H9 (cell line): ENCODE data around the gene PLIN4. TPM values are rescaled to one million over a fixed set of nuclear protein-coding genes. Genes with fewer than 3 reads are reported as not detected.
"Not testable (repeated sequence)": the region's sequence is repeated elsewhere in the genome, so short reads cannot be mapped to it uniquely, and the experiment has no call there.

ENCODE experiments used
- DNase-seq: peaks from one replicate; pipeline ENCODE4 v3.0.0-alpha.2; 2017
- H2AFZ ChIP-seq: one replicate; pipeline ENCODE4 v1.6.1; 2013; ENCODE audit warnings: mild to moderate bottlenecking, low read length, control low read depth, moderate library complexity
- H2AK5ac ChIP-seq: 2 replicates; pipeline ENCODE4 v1.6.1; 2013; ENCODE audit warnings: low read length, control low read depth, mixed read lengths; ENCODE audit not compliant: insufficient read length
- H2BK120ac ChIP-seq: one replicate; pipeline ENCODE4 v1.6.1; 2013; ENCODE audit warnings: low read depth, mild to moderate bottlenecking, low read length, control low read depth, inconsistent platforms; ENCODE audit not compliant: poor library complexity, severe bottlenecking
- H2BK12ac ChIP-seq: 2 replicates; pipeline ENCODE4 v1.6.1; 2013; ENCODE audit warnings: low read length, control low read depth, mixed read lengths, low read depth; ENCODE audit not compliant: insufficient read length
- H2BK15ac ChIP-seq: 2 replicates; pipeline ENCODE4 v1.6.1; 2013; ENCODE audit warnings: low read depth, low read length, control low read depth
- H2BK20ac ChIP-seq: one replicate; pipeline ENCODE4 v1.6.1; 2013; ENCODE audit warnings: low read depth, mild to moderate bottlenecking, low read length, control low read depth, inconsistent platforms; ENCODE audit not compliant: poor library complexity, severe bottlenecking
- H2BK5ac ChIP-seq: 2 replicates; pipeline ENCODE4 v1.6.1; 2013; ENCODE audit warnings: low read length, control low read depth, mixed read lengths; ENCODE audit not compliant: insufficient read length
- H3K14ac ChIP-seq: 2 replicates; pipeline ENCODE4 v1.6.1; 2013; ENCODE audit warnings: low read length, control low read depth; ENCODE audit not compliant: insufficient read depth
- H3K18ac ChIP-seq: 2 replicates; pipeline ENCODE4 v1.6.1; 2013; ENCODE audit warnings: low read depth, mild to moderate bottlenecking, mixed read lengths, low read length, control low read depth; ENCODE audit not compliant: insufficient read length
- H3K23ac ChIP-seq: 2 replicates; pipeline ENCODE4 v1.6.1; 2013; ENCODE audit warnings: low read length, control low read depth, mixed read lengths, low read depth; ENCODE audit not compliant: insufficient read length
- H3K23me2 ChIP-seq: 2 replicates; pipeline ENCODE4 v1.6.1; 2013; ENCODE audit warnings: low read depth, mild to moderate bottlenecking, mixed read lengths, low read length, control low read depth; ENCODE audit not compliant: insufficient read length, poor library complexity, severe bottlenecking
- H3K27ac ChIP-seq: 2 replicates; pipeline ENCODE4 v1.5.1; 2013; ENCODE audit warnings: low read length, control low read depth, mixed read lengths, low read depth; ENCODE audit not compliant: insufficient read length
- H3K27me3 ChIP-seq: 2 replicates; pipeline ENCODE4 v1.6.1; 2013; ENCODE audit warnings: low read length, control low read depth, inconsistent platforms; ENCODE audit not compliant: insufficient read depth
- H3K4ac ChIP-seq: 2 replicates; pipeline ENCODE4 v1.6.1; 2013; ENCODE audit warnings: low read depth, mild to moderate bottlenecking, control low read depth, inconsistent platforms, low read length, moderate library complexity
- H3K4me1 ChIP-seq: 2 replicates; pipeline ENCODE4 v1.6.1; 2013; ENCODE audit warnings: low read length, control low read depth, inconsistent platforms; ENCODE audit not compliant: insufficient read depth
- H3K4me2 ChIP-seq: 2 replicates; pipeline ENCODE4 v1.6.1; 2013; ENCODE audit warnings: low read length, control low read depth, mixed read lengths; ENCODE audit not compliant: insufficient read length, insufficient read depth
- H3K56ac ChIP-seq: 2 replicates; pipeline ENCODE4 v1.6.1; 2013; ENCODE audit warnings: low read depth, mild to moderate bottlenecking, mixed read lengths, low read length, control low read depth; ENCODE audit not compliant: insufficient read length
- H3K79me1 ChIP-seq: 2 replicates; pipeline ENCODE4 v1.6.1; 2013; ENCODE audit warnings: low read depth, mild to moderate bottlenecking, moderate library complexity, low read length, control low read depth, inconsistent platforms; ENCODE audit not compliant: insufficient read depth, poor library complexity, severe bottlenecking
- H3K79me2 ChIP-seq: 2 replicates; pipeline ENCODE4 v1.6.1; 2013; ENCODE audit warnings: low read length, control low read depth, inconsistent platforms; ENCODE audit not compliant: insufficient read depth
- H3K9ac ChIP-seq: 2 replicates; pipeline ENCODE4 v1.6.1; 2013; ENCODE audit warnings: low read length, control low read depth, mixed read lengths; ENCODE audit not compliant: insufficient read length; ENCODE audit errors: extremely low read depth
- H3K9me3 ChIP-seq: one replicate; pipeline ENCODE4 v1.6.1; 2013; ENCODE audit warnings: low read depth, low read length, inconsistent platforms; ENCODE audit not compliant: control insufficient read depth
- H3T11ph ChIP-seq: one replicate; pipeline ENCODE4 v1.6.1; 2013; ENCODE audit warnings: mild to moderate bottlenecking, low read length, control low read depth, inconsistent platforms
- H4K20me1 ChIP-seq: one replicate; pipeline ENCODE4 v1.6.1; 2013; ENCODE audit not compliant: control insufficient read depth, insufficient read length, insufficient read depth
- H4K5ac ChIP-seq: 2 replicates; pipeline ENCODE4 v1.6.1; 2013; ENCODE audit warnings: low read depth, mild to moderate bottlenecking, mixed read lengths, low read length, control low read depth; ENCODE audit not compliant: insufficient read length
- H4K8ac ChIP-seq: replicated peaks from 2 replicates; pipeline ENCODE4 v1.6.1; 2013; ENCODE audit warnings: low read length, control low read depth, mixed read lengths, low read depth; ENCODE audit not compliant: insufficient read length
- H4K91ac ChIP-seq: 2 replicates; pipeline ENCODE4 v1.6.1; 2013; ENCODE audit warnings: low read depth, mild to moderate bottlenecking, moderate library complexity, mixed read lengths, low read length, control low read depth; ENCODE audit not compliant: insufficient read length
- H3K27ac Mint-ChIP-seq, 3 experiments: 2 replicates in 2 of 3; 3 replicates in 1 of 3; pipeline ENCODE4 v1.8.0; 2020 to 2021; ENCODE audit warnings: mixed read lengths in 3 of 3, mild to moderate bottlenecking in 1 of 3, moderate library complexity in 1 of 3
- H3K27me3 Mint-ChIP-seq: 2 replicates; pipeline ENCODE4 v1.8.0; 2021; ENCODE audit warnings: low read depth, mild to moderate bottlenecking, moderate library complexity, mixed read lengths
- H3K36me3 Mint-ChIP-seq, 3 experiments: 2 replicates in 2 of 3; 3 replicates in 1 of 3; pipeline ENCODE4 v1.8.0; 2020 to 2021; ENCODE audit warnings: low read depth in 3 of 3, mixed read lengths in 3 of 3; ENCODE audit not compliant: insufficient read depth in 1 of 3
- H3K4me1 Mint-ChIP-seq, 2 experiments: 2 replicates each; pipeline ENCODE4 v1.8.0; 2020; ENCODE audit warnings: mixed read lengths in 2 of 2
- H3K4me3 Mint-ChIP-seq, 2 experiments: 2 replicates in 1 of 2; 3 replicates in 1 of 2; pipeline ENCODE4 v1.8.0; 2020 to 2021; ENCODE audit warnings: mild to moderate bottlenecking in 2 of 2, mixed read lengths in 2 of 2, moderate library complexity in 1 of 2
- H3K9me3 Mint-ChIP-seq, 2 experiments: 2 replicates in 1 of 2; 3 replicates in 1 of 2; pipeline ENCODE4 v1.8.0; 2020; ENCODE audit warnings: mild to moderate bottlenecking in 2 of 2, mixed read lengths in 2 of 2, moderate library complexity in 1 of 2
- CTCF ChIP-seq: fragments of 200-600 bp; sonication (generic); conservative IDR thresholded peaks from 3 replicates; pipeline ENCODE4 v1.8.0; 2021; ENCODE audit warnings: antibody characterized with exemption, mild to moderate bottlenecking
- WGBS: extraction: QIAGEN DNeasy Blood & Tissue Kit; methylation state at CpG from one replicate; pipeline ENCODE4 v1.1.7; 2013; ENCODE audit warnings: missing lambda C conversion rate, low lambda C conversion rate, mixed read lengths; ENCODE audit not compliant: insufficient read length; ENCODE audit errors: extremely low coverage; 5-methylcytosine and 5-hydroxymethylcytosine counted together
- total RNA-seq: library from RNA; stranded (reverse); gene quantifications from 2 replicates; pipeline ENCODE4 v1.2.1, GENCODE V29; 2021

The PLIN4 gene
- total RNA-seq, 1 experiment from 2014 or later, result 1.1 TPM

DNA sequence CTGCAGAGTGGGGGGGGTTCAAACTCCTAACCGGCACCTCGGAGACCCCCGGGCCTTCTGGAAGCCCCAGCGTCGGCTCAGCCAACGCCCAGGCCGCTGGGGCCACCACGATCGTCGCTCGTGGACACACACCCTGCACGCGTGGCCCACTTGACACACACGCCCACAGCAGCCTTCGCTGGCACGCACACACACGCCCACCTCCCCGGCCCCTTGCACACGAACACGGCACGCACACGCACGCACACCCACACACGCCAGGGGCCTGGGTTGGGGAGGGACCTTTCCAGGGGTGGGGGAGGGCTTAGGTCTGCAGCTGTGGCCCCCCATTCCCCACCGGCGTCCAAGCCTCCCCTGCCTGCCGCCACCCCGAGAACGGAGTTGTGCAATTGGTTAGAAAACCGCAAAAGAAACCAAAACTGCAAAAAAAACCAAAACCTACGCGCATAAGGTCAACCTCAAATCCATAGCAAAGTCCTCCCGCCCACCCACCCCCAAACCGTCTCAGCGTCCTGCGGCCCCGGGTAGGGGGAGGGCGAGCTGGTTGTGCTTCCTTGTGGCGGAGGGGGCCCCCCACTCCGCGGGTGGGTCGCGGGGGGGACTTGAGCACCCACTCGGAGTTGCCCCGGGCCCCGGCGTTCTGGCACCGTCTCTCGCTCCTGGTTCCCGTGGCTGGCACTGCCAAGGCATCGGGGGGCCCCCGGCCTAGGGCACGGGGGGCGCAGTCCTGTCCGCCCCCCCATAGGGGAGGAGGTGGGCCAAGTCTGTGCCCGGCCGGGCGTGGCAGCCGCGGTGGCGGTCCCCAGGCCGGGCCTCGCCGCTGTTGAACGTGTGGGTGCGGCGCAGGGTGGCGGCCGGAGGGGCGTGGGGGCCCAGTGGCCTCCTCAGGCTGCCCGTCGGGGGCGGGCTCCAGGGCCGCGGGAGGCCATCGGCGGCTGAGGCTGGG lies 24.9 kb upstream of the PLIN4 start:
- Histone ChIP-seq H3K4me1 (no peaks in the 10 kb centered on the region), H3K9me3 (no peaks in the 10 kb centered on the region), H3K9ac (no peak overlapping the region), H3K56ac (no peak overlapping the region), H2AK5ac (no peak overlapping the region), H2BK5ac (no peak overlapping the region), H3K27me3 (no peaks in the 10 kb centered on the region), H2BK15ac (no peak overlapping the region), H4K5ac (no peak overlapping the region), H3T11ph (no peak overlapping the region), H3K4me2 (no peak overlapping the region), H4K8ac (no peak overlapping the region), H4K91ac (no peak overlapping the region), H4K20me1 (no peaks in the 10 kb centered on the region), H2BK20ac (no peak overlapping the region), H2AFZ (no peak overlapping the region), H3K18ac (no peak overlapping the region), H2BK12ac (no peak overlapping the region), H3K79me1 (no peaks in the 10 kb centered on the region), H2BK120ac (no peak overlapping the region), H3K4ac (no peak overlapping the region), H3K23me2 (no peaks in the 10 kb centered on the region), H3K79me2 (no peaks in the 10 kb centered on the region), H3K23ac (no peak overlapping the region), H3K14ac (no peak overlapping the region), H3K27ac (no peak overlapping the region)
- no peak for TF ChIP-seq CTCF
- Mint-ChIP-seq H3K27me3 (peaks cover 9% of the 10 kb centered on the region), H3K36me3 (peaks cover 0 to 14% (median 3%) of the 10 kb centered on the region in 3 experiments; a peak in 5 of 7 replicates), H3K27ac (no peak overlapping the region), H3K4me3 (no peak overlapping the region), H3K4me1 (peaks cover 6 to 9% of the 10 kb centered on the region in 2 experiments), H3K9me3 (peaks cover 0 to 4% of the 10 kb centered on the region in 2 experiments; a peak in 2 of 5 replicates)
- no CpG with 5 or more reads among the region's 77 CpGs for WGBS
- no peak for DNase-seq

DNA sequence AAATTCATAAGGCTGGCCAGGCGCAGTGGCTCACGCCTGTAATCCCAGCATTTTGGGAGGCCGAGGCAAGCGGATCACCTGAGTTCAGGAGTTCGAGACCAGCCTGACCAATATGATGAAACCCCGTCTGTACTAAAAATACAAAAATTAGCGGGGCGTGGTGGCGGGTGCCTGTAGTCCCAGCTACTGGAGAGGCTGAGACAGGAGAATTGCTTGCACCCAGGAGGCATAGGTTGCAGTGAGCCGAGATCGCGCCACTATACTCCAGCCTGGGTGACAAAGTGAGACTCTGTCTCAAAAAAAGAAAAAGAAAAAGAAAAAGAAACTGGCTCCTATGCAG lies 23.5 kb upstream of the PLIN4 start:
- Mint-ChIP-seq H3K27me3 (peaks cover 20% of the 10 kb centered on the region), H3K27ac (peak overlapping the region in 1 of 3 experiments; percentile 28; a peak in 1 of 7 replicates)
- H3K9ac ChIP-seq, H3K4ac ChIP-seq, H3K79me2 ChIP-seq, H2AFZ ChIP-seq, H2BK15ac ChIP-seq, H3K14ac ChIP-seq, H3K4me2 ChIP-seq, H3K4me1 ChIP-seq, H3K27ac ChIP-seq, H4K91ac ChIP-seq, H3T11ph ChIP-seq, H3K9me3 Mint-ChIP-seq, H2BK20ac ChIP-seq, H3K36me3 Mint-ChIP-seq, H2BK5ac ChIP-seq, H2BK120ac ChIP-seq, H2AK5ac ChIP-seq, H2BK12ac ChIP-seq, H3K56ac ChIP-seq, H4K5ac ChIP-seq, H3K18ac ChIP-seq, H3K23me2 ChIP-seq, H3K27me3 ChIP-seq, DNase-seq, H4K20me1 ChIP-seq, H3K4me3 Mint-ChIP-seq, H3K79me1 ChIP-seq, H3K4me1 Mint-ChIP-seq, H3K9me3 ChIP-seq, H4K8ac ChIP-seq, H3K23ac ChIP-seq: not testable (repeated sequence)
- no CpG with 5 or more reads among the region's 12 CpGs for whole genome bisulfite sequencing
